Hepatocyte (in vitro differentiated cells): ENCODE measurements around the gene DIP2C. TPM values are rescaled to one million over a fixed set of nuclear protein-coding genes. Genes with fewer than 3 reads are reported as not detected.

Source experiments
- DNase-seq: peaks from one replicate; pipeline ENCODE4 v3.0.0-alpha.2; 2016; ENCODE audit warnings: low spot score
- H2AFZ ChIP-seq: fragments of 200-600 bp; sonication (generic); 2 replicates; pipeline ENCODE4 v1.6.0; 2016; ENCODE audit warnings: antibody characterized with exemption, mild to moderate bottlenecking
- H3K27ac ChIP-seq: fragments of 200-600 bp; sonication (generic); 2 replicates; pipeline ENCODE4 v1.5.1; 2016; ENCODE audit warnings: mild to moderate bottlenecking
- H3K27me3 ChIP-seq: fragments of 200-600 bp; sonication (generic); 2 replicates; pipeline ENCODE4 v1.6.1; 2016
- H3K36me3 ChIP-seq: fragments of 200-600 bp; sonication (generic); replicated peaks from 2 replicates; pipeline ENCODE4 v1.5.1; 2016; ENCODE audit warnings: low read depth; ENCODE audit not compliant: insufficient read depth
- H3K4me1 ChIP-seq: fragments of 200-600 bp; sonication (generic); 2 replicates; pipeline ENCODE4 v1.5.1; 2016; ENCODE audit warnings: mild to moderate bottlenecking, moderate library complexity; ENCODE audit not compliant: insufficient read depth
- H3K4me2 ChIP-seq: fragments of 200-600 bp; sonication (generic); 2 replicates; pipeline ENCODE4 v1.6.0; 2016
- H3K4me3 ChIP-seq: fragments of 200-600 bp; sonication (generic); 2 replicates; pipeline ENCODE4 v1.5.1; 2016; ENCODE audit warnings: mild to moderate bottlenecking
- H3K79me2 ChIP-seq: fragments of 200-600 bp; sonication (generic); 2 replicates; pipeline ENCODE4 v1.6.0; 2017; ENCODE audit warnings: mild to moderate bottlenecking
- H3K9me2 ChIP-seq: fragments of 200-600 bp; sonication (generic); replicated peaks from 2 replicates; pipeline ENCODE4 v1.6.0; 2017; ENCODE audit warnings: mild to moderate bottlenecking; ENCODE audit not compliant: insufficient read depth
- H3K9me3 ChIP-seq: fragments of 200-600 bp; sonication (generic); 2 replicates; pipeline ENCODE4 v1.5.1; 2016; ENCODE audit warnings: low read depth, mild to moderate bottlenecking
- H4K20me1 ChIP-seq: fragments of 200-600 bp; sonication (generic); 2 replicates; pipeline ENCODE4 v1.6.0; 2016; ENCODE audit warnings: mild to moderate bottlenecking; ENCODE audit not compliant: insufficient read depth, poor library complexity, severe bottlenecking
- CTCF ChIP-seq: fragments of 200-600 bp; sonication (generic); IDR thresholded peaks from 2 replicates; pipeline ENCODE4 v1.5.1; 2016; ENCODE audit warnings: antibody characterized with exemption, mild to moderate bottlenecking; ENCODE audit not compliant: poor library complexity
- EZH2 ChIP-seq: fragments of 200-600 bp; sonication (generic); IDR thresholded peaks from 2 replicates; pipeline ENCODE4 v1.6.1; 2016; ENCODE audit warnings: antibody characterized with exemption, mild to moderate bottlenecking, borderline replicate concordance
- EZH2phosphoT487 ChIP-seq: fragments of 200-600 bp; sonication (generic); IDR thresholded peaks from one replicate; pipeline ENCODE4 v1.6.1; 2018; ENCODE audit warnings: antibody characterized with exemption, mild to moderate bottlenecking, low read depth, moderate library complexity; ENCODE audit not compliant: unreplicated experiment, severe bottlenecking
- whole genome bisulfite sequencing: methylation state at CpG from one replicate; pipeline ENCODE4 v1.1.6; 2016; ENCODE audit warnings: low lambda C conversion rate; ENCODE audit errors: missing lambda C conversion rate; 5-methylcytosine and 5-hydroxymethylcytosine counted together
- polyA plus RNA-seq: library from polyadenylated mRNA; unstranded; fragments of >200 nt; fragmentation: Nextera tagmentation; extraction: Ambion mirVana; gene quantifications from 2 replicates; pipeline ENCODE4 v1.2.1, GENCODE V29; 2016
- total RNA-seq: library from RNA; depleted of rRNA; stranded (reverse); fragments of >200 nt; gene quantifications from 2 replicates; pipeline ENCODE4 v1.2.3, GENCODE V29; 2014

DIP2C gene
- total and polyA plus RNA-seq, 2 experiments from 2014 or later = 11.1 to 12.8 TPM

GRCh38 chr10:359093-359492 lies 330.4 kb downstream of the DIP2C start:
- peaks cover 20% of the 10 kb centered on the region for H3K4me1 ChIP-seq
- no peak overlapping the region for H2AFZ ChIP-seq
- 94% methylated on average over 18 of the region's 18 CpGs for WGBS
- no peaks in the 10 kb centered on the region for H4K20me1 ChIP-seq
- H3K27ac ChIP-seq = no peak overlapping the region
- H3K36me3 ChIP-seq = peaks cover 3% of the 10 kb centered on the region
- no peaks in the 10 kb centered on the region for H3K79me2 ChIP-seq
- DNase-seq = no peak
- H3K9me2 ChIP-seq = no peaks in the 10 kb centered on the region
- no peak overlapping the region for H3K4me3 ChIP-seq
- no peaks in the 10 kb centered on the region for H3K9me3 ChIP-seq
- H3K27me3 ChIP-seq = no peaks in the 10 kb centered on the region
- H3K4me2 ChIP-seq = no peak overlapping the region
- no peak for TF ChIP-seq EZH2phosphoT487
- no peak for TF ChIP-seq EZH2
- no peak for TF ChIP-seq CTCF

- WGBS = 97% methylated on average over 39 of the region's 40 CpGs
- Histone ChIP-seq H3K9me3 (no peaks in the 10 kb centered on the region), H3K79me2 (no peaks in the 10 kb centered on the region), H3K4me2 (no peak overlapping the region), H3K9me2 (no peaks in the 10 kb centered on the region), H3K4me1 (peaks cover 16% of the 10 kb centered on the region), H2AFZ (no peak overlapping the region), H4K20me1 (no peaks in the 10 kb centered on the region), H3K27me3 (no peaks in the 10 kb centered on the region), H3K27ac (no peak overlapping the region), H3K4me3 (no peak overlapping the region), H3K36me3 (peaks cover 2% of the 10 kb centered on the region)
- TF ChIP-seq EZH2 = no peak
- no peak for TF ChIP-seq CTCF
- no peak for TF ChIP-seq EZH2phosphoT487
- no peak for DNase-seq
These were observed 332.1 kb downstream of the DIP2C start for GRCh38 chr10:357201-357950.

- H3K4me3 ChIP-seq = no peak overlapping the region
- H3K4me1 ChIP-seq = peaks cover 7% of the 10 kb centered on the region
- no peaks in the 10 kb centered on the region for H3K9me3 ChIP-seq
- H3K27ac ChIP-seq = no peak overlapping the region
- TF ChIP-seq CTCF (no peak), EZH2 (no peak), EZH2phosphoT487 (no peak)
- H3K4me2 ChIP-seq = no peak overlapping the region
- H3K36me3 ChIP-seq = no peaks in the 10 kb centered on the region
- H3K27me3 ChIP-seq = no peaks in the 10 kb centered on the region
- no peaks in the 10 kb centered on the region for H3K9me2 ChIP-seq
- no peaks in the 10 kb centered on the region for H3K79me2 ChIP-seq
- no peaks in the 10 kb centered on the region for H4K20me1 ChIP-seq
- 95% methylated on average over 8 of the region's 8 CpGs for WGBS
- DNase-seq = no peak
- no peak overlapping the region for H2AFZ ChIP-seq
These were observed 333.0 kb downstream of the DIP2C start for GRCh38 chr10:356452-356851.
